ENCODE measurements around the gene CLCN2.

GRCh38 chr3:184366619-184367289 lies 5.3 kb upstream of the CLCN2 start:
- TF ChIP-seq, protein P1, sequence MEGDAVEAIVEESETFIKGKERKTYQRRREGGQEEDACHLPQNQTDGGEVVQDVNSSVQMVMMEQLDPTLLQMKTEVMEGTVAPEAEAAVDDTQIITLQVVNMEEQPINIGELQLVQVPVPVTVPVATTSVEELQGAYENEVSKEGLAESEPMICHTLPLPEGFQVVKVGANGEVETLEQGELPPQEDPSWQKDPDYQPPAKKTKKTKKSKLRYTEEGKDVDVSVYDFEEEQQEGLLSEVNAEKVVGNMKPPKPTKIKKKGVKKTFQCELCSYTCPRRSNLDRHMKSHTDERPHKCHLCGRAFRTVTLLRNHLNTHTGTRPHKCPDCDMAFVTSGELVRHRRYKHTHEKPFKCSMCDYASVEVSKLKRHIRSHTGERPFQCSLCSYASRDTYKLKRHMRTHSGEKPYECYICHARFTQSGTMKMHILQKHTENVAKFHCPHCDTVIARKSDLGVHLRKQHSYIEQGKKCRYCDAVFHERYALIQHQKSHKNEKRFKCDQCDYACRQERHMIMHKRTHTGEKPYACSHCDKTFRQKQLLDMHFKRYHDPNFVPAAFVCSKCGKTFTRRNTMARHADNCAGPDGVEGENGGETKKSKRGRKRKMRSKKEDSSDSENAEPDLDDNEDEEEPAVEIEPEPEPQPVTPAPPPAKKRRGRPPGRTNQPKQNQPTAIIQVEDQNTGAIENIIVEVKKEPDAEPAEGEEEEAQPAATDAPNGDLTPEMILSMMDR (conservative IDR thresholded peaks at IDR 0.05), result no peak
- no peak for TF ChIP-seq ZFX (IDR thresholded peaks at IDR 0.05)
